GM18507 (cell line): Measurements from ENCODE around the gene KCNG2.

Experiments used
- DNase-seq: peaks from one replicate; pipeline ENCODE4 v3.0.0; 2011; ENCODE audit warnings: low read depth; ENCODE audit not compliant: insufficient read length; ENCODE audit errors: extremely low spot score
- FAIRE-seq: peaks from 2 replicates; lab custom pipeline; 2011; peaks lifted over from hg19 to GRCh38; lab: Jason Lieb, UNC

The KCNG2 gene

GRCh38 chr18:79912994-79913831 is 115.5 kb downstream of the KCNG2 start:
- FAIRE-seq (no peak), DNase-seq (no peak)

- no peak for FAIRE-seq
- no peak for DNase-seq
Observed at GRCh38 chr18:79914614-79915160, 116.9 kb downstream of the KCNG2 start.

- DNase-seq (no peak), FAIRE-seq (no peak)
Observed at GRCh38 chr18:79915161-79916127, 117.7 kb downstream of the KCNG2 start.

- DNase-seq = no peak
- no peak for FAIRE-seq
Observed at GRCh38 chr18:79916128-79916494, 118.4 kb downstream of the KCNG2 start.

GRCh38 chr18:79916546-79917168 is 118.9 kb downstream of the KCNG2 start:
- FAIRE-seq (no peak), DNase-seq (no peak)

- DNase-seq (no peak), FAIRE-seq (no peak)
Observed at GRCh38 chr18:79917169-79917852, 119.6 kb downstream of the KCNG2 start.

- no peak for FAIRE-seq
Observed at GRCh38 chr18:79917853-79918614, 120.3 kb downstream of the KCNG2 start.

GRCh38 chr18:79918615-79919011 is 120.9 kb downstream of the KCNG2 start:
- DNase-seq = no peak
- no peak for FAIRE-seq

More at GRCh38 chr18:79917853-79918614, 120.3 kb downstream of the KCNG2 start:
- no peak for DNase-seq

- no peak for DNase-seq
- no peak for FAIRE-seq
Observed at GRCh38 chr18:79919089-79919488, 121.4 kb downstream of the KCNG2 start.

GRCh38 chr18:79921984-79922965 is 124.5 kb downstream of the KCNG2 start:
- DNase-seq (no peak), FAIRE-seq (no peak)

GRCh38 chr18:79922971-79923411 is 125.3 kb downstream of the KCNG2 start:
- no peak for FAIRE-seq
- DNase-seq = no peak

GRCh38 chr18:79923896-79924585 is 126.3 kb downstream of the KCNG2 start:
- FAIRE-seq (no peak), DNase-seq (no peak)

GRCh38 chr18:79924814-79925731 is 127.3 kb downstream of the KCNG2 start:
- DNase-seq (no peak), FAIRE-seq (no peak)

- DNase-seq (no peak), FAIRE-seq (no peak)
Observed at GRCh38 chr18:79926306-79926705, 128.6 kb downstream of the KCNG2 start.

- DNase-seq (no peak), FAIRE-seq (no peak)
Observed at GRCh38 chr18:79926715-79927606, 129.2 kb downstream of the KCNG2 start.
